Mucosa of rectum (tissue), 2 donors: ENCODE results near the gene P2RX1.
A peak's percentile ranks its signal among the peaks of the same experiment; 100 is the strongest.

Source experiments
- H3K27ac ChIP-seq, 2 donors: one replicate each; pipeline ENCODE4 v1.7.0; 2013; ENCODE audit warnings: inconsistent platforms in 2 of 2, low read depth in 2 of 2, low read length in 2 of 2
- H3K27me3 ChIP-seq, 2 donors: one replicate each; pipeline ENCODE4 v1.7.0; 2013; ENCODE audit warnings: low read length in 2 of 2; ENCODE audit not compliant: control insufficient read depth in 2 of 2, insufficient read depth in 2 of 2
- H3K36me3 ChIP-seq, 2 donors: one replicate each; pipeline ENCODE4 v1.7.0; 2013; ENCODE audit warnings: low read length in 2 of 2; ENCODE audit not compliant: control insufficient read depth in 2 of 2, insufficient read depth in 2 of 2
- H3K4me1 ChIP-seq, 2 donors: one replicate each; pipeline ENCODE4 v1.7.0; 2013; ENCODE audit warnings: low read length in 2 of 2, mild to moderate bottlenecking in 1 of 2; ENCODE audit not compliant: control insufficient read depth in 2 of 2, insufficient read depth in 2 of 2
- H3K4me3 ChIP-seq, 2 donors: one replicate each; pipeline ENCODE4 v1.7.0; 2013; ENCODE audit warnings: low read length in 2 of 2
- H3K9ac ChIP-seq, 2 donors: one replicate each; pipeline ENCODE4 v1.7.0; 2013; ENCODE audit warnings: low read length in 2 of 2, low read depth in 1 of 2, mild to moderate bottlenecking in 1 of 2
- H3K9me3 ChIP-seq, 2 donors: one replicate each; pipeline ENCODE4 v1.7.0; 2013; ENCODE audit warnings: low read length in 2 of 2; ENCODE audit not compliant: control insufficient read depth in 2 of 2
- donor health status: healthy.
- donor health status: Normal muscosa, but diverticular disease.

Gene P2RX1

GRCh38 chr17:3907483-3908216 is 8.6 kb downstream of the P2RX1 start:
- Histone ChIP-seq H3K9me3 (no peaks in the 10 kb centered on the region), H3K4me1 (peaks cover 2 to 6% of the 10 kb centered on the region in 2 donors), H3K27ac (no peak overlapping the region), H3K9ac (no peak overlapping the region), H3K27me3 (no peaks in the 10 kb centered on the region), H3K4me3 (no peak overlapping the region), H3K36me3 (no peaks in the 10 kb centered on the region)

GRCh38 chr17:3906881-3907280 is 9.4 kb downstream of the P2RX1 start:
- Histone ChIP-seq H3K4me1 (peaks cover 0 to 5% of the 10 kb centered on the region in 2 donors), H3K4me3 (no peak overlapping the region), H3K27ac (no peak overlapping the region), H3K36me3 (no peaks in the 10 kb centered on the region), H3K27me3 (no peaks in the 10 kb centered on the region), H3K9ac (no peak overlapping the region), H3K9me3 (no peaks in the 10 kb centered on the region)

GRCh38 chr17:3905017-3905520 is 11.2 kb downstream of the P2RX1 start:
- Histone ChIP-seq H3K4me3 (no peak overlapping the region), H3K9ac (no peak overlapping the region), H3K27me3 (no peaks in the 10 kb centered on the region), H3K4me1 (no peaks in the 10 kb centered on the region), H3K27ac (peak overlapping the region in 1 of 2 donors; percentile 56), H3K9me3 (no peaks in the 10 kb centered on the region), H3K36me3 (no peaks in the 10 kb centered on the region)

GRCh38 chr17:3904501-3904900 is 11.8 kb downstream of the P2RX1 start:
- Histone ChIP-seq H3K9ac (no peak overlapping the region), H3K27ac (no peak overlapping the region), H3K4me1 (no peaks in the 10 kb centered on the region), H3K9me3 (no peaks in the 10 kb centered on the region), H3K4me3 (no peak overlapping the region), H3K27me3 (no peaks in the 10 kb centered on the region), H3K36me3 (no peaks in the 10 kb centered on the region)

GRCh38 chr17:3903881-3904290 is 12.4 kb downstream of the P2RX1 start:
- H3K27me3 ChIP-seq = no peaks in the 10 kb centered on the region
- H3K9ac ChIP-seq = no peak overlapping the region
- H3K4me1 ChIP-seq = no peaks in the 10 kb centered on the region
- H3K9me3 ChIP-seq = no peaks in the 10 kb centered on the region
- H3K4me3 ChIP-seq = no peak overlapping the region
- no peaks in the 10 kb centered on the region for H3K36me3 ChIP-seq
- H3K27ac ChIP-seq = no peak overlapping the region

GRCh38 chr17:3903051-3903825 is 13.0 kb downstream of the P2RX1 start:
- Histone ChIP-seq H3K27ac (no peak overlapping the region), H3K36me3 (no peaks in the 10 kb centered on the region), H3K4me1 (no peaks in the 10 kb centered on the region)

GRCh38 chr17:3900646-3901045 is 15.6 kb downstream of the P2RX1 start:
- Histone ChIP-seq H3K4me3 (no peak overlapping the region), H3K27ac (no peak overlapping the region), H3K4me1 (peaks cover 0 to 4% of the 10 kb centered on the region in 2 donors), H3K9me3 (no peaks in the 10 kb centered on the region), H3K27me3 (no peaks in the 10 kb centered on the region), H3K36me3 (no peaks in the 10 kb centered on the region), H3K9ac (no peak overlapping the region)

More at GRCh38 chr17:3903051-3903825, 13.0 kb downstream of the P2RX1 start:
- Histone ChIP-seq H3K9me3 (no peaks in the 10 kb centered on the region), H3K9ac (no peak overlapping the region), H3K4me3 (no peak overlapping the region), H3K27me3 (no peaks in the 10 kb centered on the region)

GRCh38 chr17:3897731-3898130 is 18.5 kb downstream of the P2RX1 start:
- Histone ChIP-seq H3K9ac (no peak overlapping the region), H3K36me3 (no peaks in the 10 kb centered on the region), H3K27me3 (no peaks in the 10 kb centered on the region), H3K9me3 (no peaks in the 10 kb centered on the region), H3K27ac (no peak overlapping the region), H3K4me1 (peaks cover 18 to 27% of the 10 kb centered on the region in 2 donors), H3K4me3 (no peak overlapping the region)

- Histone ChIP-seq H3K4me3 (no peak overlapping the region), H3K27ac (no peak overlapping the region), H3K4me1 (peaks cover 21 to 30% of the 10 kb centered on the region in 2 donors), H3K36me3 (no peaks in the 10 kb centered on the region), H3K27me3 (no peaks in the 10 kb centered on the region), H3K9ac (no peak overlapping the region), H3K9me3 (no peaks in the 10 kb centered on the region)
Measured at GRCh38 chr17:3896968-3897235, 19.4 kb downstream of the P2RX1 start.

GRCh38 chr17:3896108-3896967 is 19.9 kb downstream of the P2RX1 start:
- H3K9ac ChIP-seq = no peak overlapping the region
- H3K27me3 ChIP-seq = no peaks in the 10 kb centered on the region
- H3K9me3 ChIP-seq = no peaks in the 10 kb centered on the region
- H3K4me3 ChIP-seq = no peak overlapping the region
- no peaks in the 10 kb centered on the region for H3K36me3 ChIP-seq
- H3K4me1 ChIP-seq = peaks cover 26 to 35% of the 10 kb centered on the region in 2 donors
- H3K27ac ChIP-seq = no peak overlapping the region
